IPS-18c (cell line): ENCODE data around the gene CCNL1.
"Not testable (repeated sequence)": the region's sequence is repeated elsewhere in the genome, so short reads cannot be mapped to it uniquely, and the experiment has no call there.

ENCODE experiments used
- H3K4me3 ChIP-seq: 2 replicates; pipeline ENCODE4 v1.7.0; 2013; ENCODE audit warnings: low read depth, mild to moderate bottlenecking, low read length, moderate library complexity; ENCODE audit not compliant: insufficient read depth
- H3K9me3 ChIP-seq: one replicate; pipeline ENCODE4 v1.6.1; 2013; ENCODE audit warnings: mild to moderate bottlenecking, low read length, moderate library complexity; ENCODE audit not compliant: control insufficient read depth, insufficient read depth

The CCNL1 gene

DNA sequence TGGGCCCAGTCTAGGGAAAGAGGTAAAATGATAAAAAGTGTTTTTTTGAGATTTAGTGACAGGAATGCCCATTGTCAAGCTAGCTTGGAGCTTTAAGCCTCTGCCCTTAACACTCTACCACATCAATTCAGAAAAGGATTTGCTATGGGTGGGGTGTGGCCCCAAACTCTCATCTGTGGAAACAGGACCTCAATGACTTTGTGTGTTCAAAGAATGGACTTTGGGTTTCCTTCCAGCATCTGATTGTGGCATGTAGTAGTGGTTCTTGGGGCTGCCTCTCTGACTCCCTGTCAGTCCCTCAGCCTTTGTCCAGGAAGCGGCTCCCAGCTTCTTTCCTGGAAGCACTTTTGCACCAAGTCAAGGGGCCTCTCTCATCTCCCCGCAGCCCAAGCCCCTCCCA, 56.1 kb downstream of the CCNL1 start:
- H3K4me3 ChIP-seq: no peak overlapping the region
- H3K9me3 ChIP-seq: no peaks in the 10 kb centered on the region

DNA sequence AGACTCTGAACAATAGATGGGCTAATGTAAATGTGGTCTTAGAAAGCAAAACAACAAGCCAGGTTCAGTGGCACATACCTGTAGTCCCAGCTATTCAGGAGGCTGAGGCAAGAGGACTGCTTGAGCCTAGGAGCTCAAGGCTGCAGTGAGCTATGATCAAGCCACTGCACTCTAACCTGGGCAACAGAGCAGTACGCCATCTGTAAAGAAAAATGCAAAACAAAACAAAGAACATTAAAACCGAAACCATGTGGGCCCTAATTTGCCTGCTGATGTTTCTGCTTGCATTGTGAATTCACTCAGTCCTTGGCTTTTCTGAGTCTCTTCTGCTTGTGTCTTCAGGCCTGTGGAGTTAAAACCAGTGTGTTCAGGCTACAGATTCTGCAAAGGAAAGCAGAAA, 56.7 kb downstream of the CCNL1 start:
- Histone ChIP-seq H3K9me3 (no peaks in the 10 kb centered on the region), H3K4me3 (no peak overlapping the region)

DNA sequence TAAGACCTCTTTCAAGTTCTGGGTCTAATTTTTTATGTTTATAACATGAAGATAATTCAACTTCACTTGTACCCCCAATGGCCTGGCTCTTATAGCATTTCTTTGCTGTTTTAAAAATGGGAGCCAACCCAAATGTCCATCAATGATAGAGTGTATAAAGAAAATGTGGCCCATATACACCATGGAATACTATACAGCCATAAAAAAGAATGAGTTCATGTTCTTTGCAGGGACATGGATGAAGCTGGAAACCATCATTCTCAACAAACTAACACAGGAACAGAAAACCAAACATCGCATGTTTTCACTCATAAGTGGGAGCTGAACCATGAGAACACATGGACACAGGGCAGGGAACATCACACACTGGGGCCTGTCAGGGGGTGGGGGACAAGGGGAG, 57.4 kb downstream of the CCNL1 start:
- H3K9me3 ChIP-seq, H3K4me3 ChIP-seq: not testable (repeated sequence)

DNA sequence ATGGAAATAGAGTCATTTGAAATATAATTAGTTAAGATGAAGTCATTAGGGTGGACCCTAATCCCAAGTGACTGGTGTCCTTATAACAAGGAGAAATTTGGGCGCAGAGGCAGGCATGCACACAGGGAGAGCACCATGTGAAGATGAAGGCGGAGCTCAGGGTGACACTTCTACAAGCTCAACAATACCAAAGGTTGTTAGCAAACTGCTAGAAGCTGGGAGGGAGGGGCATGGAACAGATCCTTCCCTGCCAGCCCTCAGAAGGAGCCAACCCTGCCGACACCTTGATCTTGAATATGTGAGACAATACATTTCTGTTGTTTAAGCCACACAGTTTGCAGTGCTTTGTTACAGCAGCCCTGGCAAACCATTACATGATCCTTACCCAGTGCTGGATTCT, 57.8 kb downstream of the CCNL1 start:
- H3K9me3 ChIP-seq: no peaks in the 10 kb centered on the region
- H3K4me3 ChIP-seq: no peak overlapping the region

DNA sequence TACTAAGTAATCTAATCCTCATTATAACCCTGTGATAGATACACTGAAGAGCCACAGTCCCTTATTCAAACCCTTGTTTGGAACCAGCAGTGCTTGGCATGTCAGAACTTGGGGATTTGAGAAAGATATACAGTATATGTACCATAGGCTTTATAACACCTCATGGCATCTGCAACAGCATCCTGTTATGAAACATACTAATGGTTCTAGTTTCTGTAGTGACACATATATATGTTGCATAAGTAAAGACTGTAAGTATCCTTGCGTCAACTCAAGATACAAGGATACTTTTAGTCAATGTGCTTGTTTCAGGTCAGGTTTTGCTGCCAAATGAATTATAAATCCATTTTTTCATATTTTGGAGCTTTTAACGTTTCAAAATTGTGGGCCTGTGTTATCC, 58.5 kb downstream of the CCNL1 start:
- H3K4me3 ChIP-seq: no peak overlapping the region
- H3K9me3 ChIP-seq: no peaks in the 10 kb centered on the region

DNA sequence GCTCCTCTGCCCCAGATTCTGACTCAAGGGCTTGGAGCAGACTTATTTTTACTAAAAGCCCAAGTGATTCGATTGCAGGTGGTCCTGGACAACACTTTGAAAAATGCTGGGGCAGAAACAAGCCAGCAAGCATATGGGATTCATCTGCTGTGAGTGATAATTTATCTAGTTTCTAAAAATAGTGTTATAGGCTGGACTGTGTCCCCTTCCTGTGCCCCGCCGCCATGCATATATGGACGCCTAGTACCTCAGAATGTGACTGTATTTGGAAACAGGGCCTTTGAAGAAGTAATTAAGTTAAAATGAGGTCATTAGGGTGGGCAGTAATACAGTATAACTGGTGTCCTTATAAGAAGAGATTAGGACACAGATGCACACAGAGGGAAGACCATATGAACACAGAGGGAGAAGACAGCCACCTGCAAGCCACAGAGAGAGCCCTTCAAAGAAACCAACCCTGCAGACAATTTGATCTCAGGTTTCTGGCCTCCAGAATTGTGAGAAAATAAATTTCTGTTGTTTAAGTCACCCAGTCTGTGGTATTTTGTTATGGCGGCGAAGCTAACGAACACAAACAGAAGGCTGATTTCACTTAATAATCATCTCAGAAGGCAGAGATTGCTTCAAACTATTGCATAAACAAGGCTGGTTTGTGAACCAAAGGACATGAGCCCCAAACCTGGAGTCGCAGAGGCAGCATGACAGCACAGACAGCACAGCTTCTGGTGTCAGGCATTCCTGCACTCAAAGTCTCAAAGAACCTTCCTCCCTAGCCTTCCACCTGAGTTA, 59.1 kb downstream of the CCNL1 start:
- Histone ChIP-seq H3K9me3 (no peaks in the 10 kb centered on the region), H3K4me3 (no peak overlapping the region)

DNA sequence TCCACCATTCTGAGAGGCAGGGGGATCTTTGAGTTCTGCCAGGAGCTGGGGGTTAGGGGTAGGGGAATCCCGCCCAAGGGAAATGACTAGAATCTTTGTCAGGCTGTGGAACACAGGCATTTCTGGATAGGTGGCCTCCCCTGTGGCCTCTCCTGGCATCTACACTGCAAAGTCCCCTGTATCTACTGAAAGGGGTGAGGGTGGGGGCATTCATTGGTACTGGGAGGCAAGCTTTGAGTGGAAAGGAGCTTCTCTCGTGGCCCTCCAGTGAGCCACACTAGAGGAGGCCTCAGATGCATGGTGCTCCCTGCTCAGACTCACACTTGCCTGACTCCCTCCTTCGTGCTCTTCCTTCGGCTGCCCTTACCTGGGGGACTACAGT, 59.9 kb downstream of the CCNL1 start:
- H3K9me3 ChIP-seq: no peaks in the 10 kb centered on the region
- no peak overlapping the region for H3K4me3 ChIP-seq

DNA sequence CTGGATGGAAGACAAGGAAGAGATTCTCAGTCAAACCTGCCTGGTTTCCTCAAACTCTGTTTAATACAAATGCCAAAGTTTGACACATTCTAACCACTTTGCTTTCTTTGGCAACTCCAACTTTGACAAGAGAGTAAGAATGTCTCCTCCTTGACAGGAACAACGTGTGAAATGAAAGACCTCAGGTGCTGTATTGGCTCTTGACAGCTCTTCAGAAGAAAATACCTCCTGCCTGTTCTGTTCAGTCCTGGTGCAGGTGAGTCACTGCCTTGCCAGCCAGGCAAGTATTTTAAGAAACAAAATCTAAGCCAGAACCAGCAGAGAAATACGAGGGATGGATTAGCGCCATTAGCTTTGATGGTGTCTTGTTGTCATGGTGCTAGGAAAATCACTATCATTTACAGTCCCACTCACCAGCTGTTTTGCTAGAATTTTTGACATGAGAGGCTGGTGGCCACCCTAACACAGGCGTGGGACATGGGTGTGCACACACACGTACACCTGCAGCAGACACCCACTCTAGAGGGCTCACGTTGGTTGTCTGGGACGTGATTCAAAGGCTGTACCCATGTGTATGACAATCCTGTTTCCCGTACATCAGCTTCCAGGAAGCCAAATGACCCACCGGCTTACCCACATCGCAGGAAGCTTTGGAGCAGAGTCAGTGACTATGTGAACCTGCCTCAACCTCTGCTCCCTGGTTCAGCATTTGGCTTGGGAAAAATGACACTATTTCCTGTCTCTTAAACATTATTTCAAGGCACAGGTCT, 60.4 kb downstream of the CCNL1 start:
- no peaks in the 10 kb centered on the region for H3K9me3 ChIP-seq

DNA sequence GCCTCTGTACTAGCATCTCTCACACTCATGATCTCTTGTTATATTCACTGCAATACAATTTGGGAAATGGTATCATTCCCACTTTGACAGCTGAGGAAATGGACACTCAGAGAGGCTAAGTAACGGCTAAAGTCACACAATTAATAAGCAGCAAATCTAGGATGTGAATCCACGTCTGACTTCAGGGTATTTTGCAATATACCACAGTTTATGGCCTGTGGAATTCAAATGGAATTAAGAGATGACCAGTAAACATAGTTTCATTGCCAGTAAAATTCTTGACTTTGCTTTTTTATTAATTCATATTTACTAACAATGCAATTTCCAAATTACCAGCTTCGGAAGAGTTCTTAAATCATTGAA, 61.1 kb downstream of the CCNL1 start:
- Histone ChIP-seq H3K9me3 (no peaks in the 10 kb centered on the region), H3K4me3 (no peak overlapping the region)

More for the DNA sequence above, 60.4 kb downstream of the CCNL1 start:
- H3K4me3 ChIP-seq: no peak overlapping the region

DNA sequence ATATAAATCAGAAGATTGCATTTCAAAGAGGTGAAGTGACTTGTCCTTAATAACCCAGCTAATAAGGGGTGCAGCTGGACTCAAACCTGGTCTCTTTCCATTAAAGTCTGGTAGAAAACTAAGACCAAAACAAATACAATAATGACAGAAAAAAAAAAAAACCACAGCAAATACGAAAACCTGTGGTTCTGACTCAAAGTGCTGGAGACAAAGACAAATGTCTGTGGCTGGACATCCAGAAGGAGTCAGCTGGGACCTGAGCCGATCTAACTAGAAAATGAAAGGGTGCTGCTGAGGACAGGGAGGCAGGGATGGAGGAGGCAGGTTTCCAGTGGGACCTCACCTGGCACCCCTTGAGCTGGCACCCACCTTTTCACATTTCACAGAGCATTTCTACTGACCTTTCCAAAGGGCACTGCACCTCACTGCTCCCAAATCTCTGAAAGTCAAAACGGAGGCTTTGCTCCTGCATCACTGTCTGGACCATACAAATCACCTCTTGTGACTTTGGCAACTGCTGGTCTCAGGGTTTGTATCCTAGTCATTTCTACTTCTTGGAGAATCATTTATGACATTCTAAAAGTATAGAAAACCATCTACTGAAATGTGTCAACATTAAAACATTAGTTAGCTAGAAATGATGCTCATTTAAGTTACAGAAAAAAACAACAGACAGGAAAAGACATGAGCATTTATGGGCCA, 61.7 kb downstream of the CCNL1 start:
- Histone ChIP-seq H3K4me3 (no peak overlapping the region), H3K9me3 (no peaks in the 10 kb centered on the region)
